ENCODE measurements around the gene ELMO3. TPM values are rescaled to one million over a fixed set of nuclear protein-coding genes. Genes with fewer than 3 reads are reported as not detected.

The ELMO3 gene
- total and polyA plus RNA-seq, 2 donors (not counting 3 experiments of a cell fraction or from before 2014, with no cell fraction given): 3.9 to 5.7 TPM

DNA sequence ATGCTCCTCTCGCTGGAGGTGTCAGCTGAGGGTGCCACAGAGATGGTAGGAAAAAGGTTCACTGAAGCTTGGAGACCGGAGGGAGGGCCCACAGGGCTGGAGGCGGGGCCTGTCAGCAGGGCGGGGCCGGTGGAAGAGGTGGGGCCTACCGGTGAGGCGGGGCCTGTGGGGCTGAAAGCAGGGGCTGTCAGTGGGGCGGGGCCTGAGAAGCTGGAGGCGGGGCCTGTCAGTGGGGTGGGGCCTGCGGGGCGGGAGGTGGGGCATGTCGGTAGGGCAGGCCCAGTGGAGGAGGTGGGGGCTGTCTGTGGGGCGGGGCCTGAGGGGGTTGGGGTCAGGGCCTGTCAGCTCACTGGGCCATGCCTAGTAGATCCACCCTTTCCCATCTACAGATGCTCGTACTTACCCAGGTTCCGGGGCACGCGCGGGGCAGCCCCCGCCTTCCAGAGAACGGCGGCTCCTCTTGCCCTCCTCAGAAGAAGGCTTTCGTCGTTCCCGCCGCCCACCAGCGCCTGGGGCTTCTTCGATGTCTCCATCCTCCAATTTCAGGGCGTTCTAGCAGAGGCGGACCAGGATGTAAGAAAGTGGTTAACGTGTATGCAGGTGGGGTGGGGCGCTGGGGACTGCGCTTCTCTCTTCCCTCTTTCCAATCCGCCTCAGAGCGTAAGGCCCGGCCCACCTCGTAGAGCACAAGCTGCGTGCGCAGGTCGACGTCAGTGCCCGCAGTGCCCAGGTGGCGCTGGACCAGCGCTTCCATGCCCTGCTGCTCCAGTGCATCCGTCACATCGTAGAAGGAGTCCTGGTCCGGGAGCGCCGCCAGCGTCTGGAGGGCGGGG, 37.8 kb downstream of the ELMO3 start:
- TF ChIP-seq EZH2 (IDR thresholded peaks at IDR 0.05; ENCODE audit: borderline replicate concordance, low read depth, low read length, severe bottlenecking) (no peak), POLR2A (IDR thresholded peaks at IDR 0.05; ENCODE audit: low read depth, low read length) (no peak), FOS (IDR thresholded peaks at IDR 0.05; ENCODE audit: borderline replicate concordance, insufficient read depth, low read length) (no peak), GATA2 (IDR thresholded peaks at IDR 0.05; ENCODE audit: insufficient read depth, insufficient read length, low read depth, low read length) (no peak), POLR2AphosphoS5 (IDR thresholded peaks at IDR 0.05; ENCODE audit: insufficient read depth, low read depth, low read length) (no peak), MAX (IDR thresholded peaks at IDR 0.05; ENCODE audit: insufficient read depth, insufficient read length) (no peak), JUN (IDR thresholded peaks at IDR 0.05; ENCODE audit: borderline replicate concordance, insufficient read depth, insufficient read length, low read depth) (no peak), MYC (IDR thresholded peaks at IDR 0.05; ENCODE audit: low read depth, low read length) (no peak), CTCF (IDR thresholded peaks at IDR 0.05; ENCODE audit: extremely low read depth in 1 of 2, insufficient read depth in 1 of 2, low read depth in 1 of 2, low read length in 2 of 2) (no peak)
- no peaks in the 10 kb centered on the region for H3K9me3 ChIP-seq (replicated peaks; ENCODE audit: control insufficient read depth, insufficient read depth, low read length)
- POLR2A ChIA-PET: no interaction called here
- peaks cover 11 to 57% of the 10 kb centered on the region in 2 experiments for H3K36me3 ChIP-seq (ENCODE audit: control insufficient read depth in 2 of 2, extremely low read depth in 1 of 2, insufficient read depth in 2 of 2, low read length in 2 of 2)
- no peaks in the 10 kb centered on the region for H3K27me3 ChIP-seq (ENCODE audit: control insufficient read depth in 2 of 2, insufficient read depth in 2 of 2, low read length in 2 of 2)
- CTCF ChIA-PET: interaction anchor here (0.9 to 1.0 kb wide), 2 partner anchors 10 to 39 kb away, joined by 3 to 4 read pairs; partner anchors contain the start of gene FHOD1
- no peaks in the 10 kb centered on the region for H4K20me1 ChIP-seq (replicated peaks; ENCODE audit: control insufficient read depth, extremely low read depth, insufficient read depth, low read length)
- H2AFZ ChIP-seq (ENCODE audit: low read depth, low read length): no peak overlapping the region
- H3K9ac ChIP-seq (replicated peaks; ENCODE audit: extremely low read depth, insufficient read depth, low read length): no peak overlapping the region
- dilution Hi-C loops (cut with MboI; ENCODE audit: extremely low pct_ligation_motif_present, low sequenced_read_pairs): no loop called here
- H3K9me1 ChIP-seq (replicated peaks; ENCODE audit: control insufficient read depth, extremely low read depth, insufficient read depth, low read length): no peaks in the 10 kb centered on the region
- no peak overlapping the region for H3K27ac ChIP-seq (ENCODE audit: insufficient read depth, low read depth, low read length)
- FAIRE-seq (peak; percentile 21), DNase-seq (ENCODE audit: low read depth, low spot score) (peak; percentile 60)
- H3K79me2 ChIP-seq (ENCODE audit: control insufficient read depth, insufficient read depth, low read length): peaks cover 19% of the 10 kb centered on the region
- H3K4me2 ChIP-seq (ENCODE audit: insufficient read depth, low read length): no peak overlapping the region
- H3K4me3 ChIP-seq (replicated peaks in 1 of 3; ENCODE audit: insufficient read depth in 1 of 3, low read depth in 1 of 3, low read length in 3 of 3): no peak overlapping the region
- intact Hi-C loops (cut with micrococcal nuclease): loop anchor here (1.0 kb wide), 1 partner anchor 8 kb away; no protein-coding TSS in a partner anchor
- H3K4me1 ChIP-seq (ENCODE audit: control insufficient read depth, extremely low read depth, insufficient read depth, low read length): peaks cover 12% of the 10 kb centered on the region
- BruUV-seq (replicated peaks): TSS peak; percentile 45

Measured in endothelial cell of umbilical vein (primary cell).